IPS-20b (cell line): ENCODE results near the gene KRR1.
"Not testable (repeated sequence)": the region's sequence is repeated elsewhere in the genome, so short reads cannot be mapped to it uniquely, and the experiment has no call there.

Experiments used
- H3K27ac ChIP-seq: one replicate; pipeline ENCODE4 v1.5.1; 2013; ENCODE audit warnings: low read length
- H3K27me3 ChIP-seq: 2 replicates; pipeline ENCODE4 v1.6.1; 2013; ENCODE audit warnings: mild to moderate bottlenecking, low read length, inconsistent platforms; ENCODE audit not compliant: insufficient read depth
- H3K36me3 ChIP-seq: 2 replicates; pipeline ENCODE4 v1.6.1; 2013; ENCODE audit warnings: low read depth, mild to moderate bottlenecking, inconsistent platforms, low read length, moderate library complexity; ENCODE audit not compliant: insufficient read depth
- H3K4me1 ChIP-seq: 2 replicates; pipeline ENCODE4 v1.6.1; 2013; ENCODE audit warnings: mild to moderate bottlenecking, control low read depth, inconsistent platforms, low read length, moderate library complexity; ENCODE audit not compliant: insufficient read depth
- H3K4me3 ChIP-seq: 2 replicates; pipeline ENCODE4 v1.5.1; 2013; ENCODE audit warnings: mild to moderate bottlenecking, low read length, inconsistent platforms
- H3K9ac ChIP-seq: 2 replicates; pipeline ENCODE4 v1.6.1; 2013; ENCODE audit warnings: low read depth, mild to moderate bottlenecking, inconsistent platforms, low read length, moderate library complexity
- H3K9me3 ChIP-seq: 2 replicates; pipeline ENCODE4 v1.6.1; 2013; ENCODE audit warnings: mild to moderate bottlenecking, low read depth, low read length, inconsistent platforms; ENCODE audit not compliant: insufficient read depth

KRR1 gene

DNA sequence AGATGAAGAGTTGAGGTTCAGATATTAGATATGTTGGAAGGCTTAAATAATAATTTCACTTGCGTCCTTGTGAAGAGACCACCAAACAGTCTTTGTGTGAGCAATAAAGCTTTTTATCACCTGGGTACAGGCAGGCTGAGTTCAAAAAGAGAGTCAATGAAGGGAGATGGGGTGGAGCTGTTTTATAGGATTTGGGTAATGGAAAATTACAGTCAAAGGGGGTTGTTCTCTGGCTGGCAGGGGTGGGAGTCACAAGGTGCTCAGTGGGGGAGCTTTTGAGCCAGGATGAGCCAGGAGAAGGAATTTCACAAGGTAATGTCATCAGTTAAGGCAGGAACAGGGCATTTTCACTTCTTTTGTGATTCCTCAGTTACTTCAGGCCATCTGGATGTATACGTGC is 27.0 kb downstream of the KRR1 start:
- Histone ChIP-seq H3K9ac (peak overlapping the region; percentile 64; the same call in 1 of the 2 replicates), H3K4me3 (peak overlapping the region; percentile 13; the same call in 1 of the 2 replicates)
- H3K27me3 ChIP-seq, H3K4me1 ChIP-seq, H3K27ac ChIP-seq, H3K36me3 ChIP-seq, H3K9me3 ChIP-seq: not testable (repeated sequence)

DNA sequence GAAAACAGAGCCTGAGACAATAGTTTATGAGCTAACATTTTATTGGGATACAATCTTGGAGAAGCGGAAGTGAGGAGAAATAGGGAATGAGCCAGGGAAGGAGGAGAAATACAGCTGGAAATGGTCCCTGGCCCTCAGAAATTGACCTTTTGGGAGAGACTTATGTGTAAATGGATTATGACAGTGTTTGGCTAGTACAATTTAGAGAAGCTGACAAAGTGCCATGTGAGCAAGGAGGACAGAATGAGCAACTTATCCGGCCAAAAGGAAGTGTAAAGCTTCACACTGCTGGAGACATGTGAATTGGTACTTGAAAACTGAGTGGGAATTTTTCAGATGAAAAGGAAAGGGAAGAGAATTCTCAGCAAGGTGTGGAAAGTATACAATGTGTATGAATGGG is 28.0 kb downstream of the KRR1 start:
- no peak overlapping the region for H3K9ac ChIP-seq

GRCh38 chr12:75482646-75483045 is 28.8 kb downstream of the KRR1 start:
- Histone ChIP-seq H3K27ac (no peak overlapping the region), H3K36me3 (no peaks in the 10 kb centered on the region), H3K9ac (no peak overlapping the region), H3K4me1 (peaks cover 9% of the 10 kb centered on the region), H3K27me3 (no peaks in the 10 kb centered on the region), H3K4me3 (no peak overlapping the region), H3K9me3 (no peaks in the 10 kb centered on the region)

More for the DNA sequence above, 28.0 kb downstream of the KRR1 start:
- H3K4me1 ChIP-seq: peaks cover 9% of the 10 kb centered on the region
- no peaks in the 10 kb centered on the region for H3K27me3 ChIP-seq
- H3K36me3 ChIP-seq: no peaks in the 10 kb centered on the region
- no peaks in the 10 kb centered on the region for H3K9me3 ChIP-seq
- H3K4me3 ChIP-seq: no peak overlapping the region
- no peak overlapping the region for H3K27ac ChIP-seq

GRCh38 chr12:75481774-75482173 is 29.6 kb downstream of the KRR1 start:
- H3K27me3 ChIP-seq: no peaks in the 10 kb centered on the region
- H3K36me3 ChIP-seq: no peaks in the 10 kb centered on the region
- H3K4me3 ChIP-seq: no peak overlapping the region
- no peak overlapping the region for H3K9ac ChIP-seq
- no peak overlapping the region for H3K27ac ChIP-seq
- H3K4me1 ChIP-seq: peaks cover 9% of the 10 kb centered on the region
- no peaks in the 10 kb centered on the region for H3K9me3 ChIP-seq

DNA sequence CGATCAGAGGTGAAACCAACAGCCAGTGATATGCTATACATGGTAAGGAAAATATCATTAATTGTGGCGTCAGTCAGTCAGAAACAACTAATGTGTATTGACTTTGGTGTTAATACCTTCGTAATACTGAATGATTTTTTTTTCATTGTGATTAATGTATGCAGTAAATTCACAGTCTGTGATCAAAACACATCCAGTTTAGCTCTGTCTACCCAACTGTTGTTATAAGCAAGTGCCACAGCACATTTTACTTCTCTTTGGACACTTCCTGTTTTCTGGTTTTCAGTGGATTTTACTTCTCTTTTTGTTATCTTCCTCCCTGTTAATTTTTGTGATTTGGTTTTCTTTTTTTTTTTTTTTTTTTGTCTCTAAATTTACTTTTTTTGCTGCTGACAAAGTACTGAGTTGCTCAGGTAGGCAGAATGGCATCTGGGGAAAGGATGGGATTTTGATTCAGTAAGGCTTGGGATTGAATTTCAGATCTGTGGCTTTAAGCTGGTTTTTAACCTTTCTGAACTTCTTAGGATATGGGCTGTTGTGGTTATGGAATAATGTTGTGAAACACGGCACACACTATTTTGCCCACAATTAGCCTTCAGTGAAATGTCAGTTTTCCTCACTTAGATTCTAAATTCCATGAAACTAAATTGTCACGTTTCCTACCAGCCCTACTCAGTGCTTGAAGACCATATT is 30.2 kb downstream of the KRR1 start:
- Histone ChIP-seq H3K9ac (no peak overlapping the region), H3K9me3 (no peaks in the 10 kb centered on the region), H3K27ac (no peak overlapping the region), H3K4me1 (peaks cover 9% of the 10 kb centered on the region), H3K27me3 (no peaks in the 10 kb centered on the region), H3K36me3 (no peaks in the 10 kb centered on the region), H3K4me3 (0 out of 2 replicates have a peak overlapping the region, but pooled peaks have one; percentile 22)

- Histone ChIP-seq H3K27me3 (no peaks in the 10 kb centered on the region), H3K9me3 (no peaks in the 10 kb centered on the region), H3K4me1 (peaks cover 9% of the 10 kb centered on the region), H3K36me3 (no peaks in the 10 kb centered on the region), H3K9ac (no peak within 1 kb of the TSS), H3K4me3 (0 out of 2 replicates have a peak within 1 kb of the TSS, but pooled peaks have one; percentile 22), H3K27ac (no peak within 1 kb of the TSS)
Measured at GRCh38 chr12:75480469-75480949, 30.9 kb downstream of the KRR1 start, which contains the start of gene GLIPR1. GLIPR1 (plus strand) TSS chr12:75480755; CDS start chr12:75480881, 126 bp downstream.

- Histone ChIP-seq H3K4me3 (no peak overlapping the region), H3K27me3 (no peaks in the 10 kb centered on the region), H3K27ac (no peak overlapping the region), H3K9me3 (no peaks in the 10 kb centered on the region), H3K4me1 (peaks cover 7% of the 10 kb centered on the region), H3K36me3 (no peaks in the 10 kb centered on the region), H3K9ac (no peak overlapping the region)
Measured at GRCh38 chr12:75479963-75480461, 31.4 kb downstream of the KRR1 start.

- H3K27ac ChIP-seq: no peak overlapping the region
- H3K4me3 ChIP-seq: no peak overlapping the region
- no peaks in the 10 kb centered on the region for H3K36me3 ChIP-seq
- no peaks in the 10 kb centered on the region for H3K9me3 ChIP-seq
- H3K9ac ChIP-seq: no peak overlapping the region
- H3K4me1 ChIP-seq: peaks cover 3% of the 10 kb centered on the region; the same call in 1 of the 2 replicates
- H3K27me3 ChIP-seq: no peaks in the 10 kb centered on the region
Measured at GRCh38 chr12:75478116-75478794, 33.2 kb downstream of the KRR1 start.

DNA sequence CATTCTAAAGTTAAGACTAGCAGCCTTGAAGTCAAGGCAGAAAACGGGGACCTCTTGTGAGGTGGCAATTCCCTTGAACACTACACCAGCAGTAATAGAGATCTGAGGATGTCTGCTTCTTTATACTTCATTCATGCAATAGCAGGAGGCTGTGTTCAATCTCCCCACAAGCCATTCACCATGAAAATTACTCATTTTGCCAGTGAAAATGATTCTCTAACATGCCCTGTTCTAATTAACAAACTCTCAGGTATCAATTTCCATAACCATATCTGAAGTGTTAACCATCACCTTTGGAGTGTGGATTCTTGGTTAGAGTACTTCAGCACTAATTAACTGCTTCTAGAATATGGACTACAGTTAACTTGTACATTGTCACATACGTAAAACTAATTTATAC is 34.3 kb downstream of the KRR1 start:
- H3K27me3 ChIP-seq: no peaks in the 10 kb centered on the region
- H3K36me3 ChIP-seq: no peaks in the 10 kb centered on the region
- H3K9ac ChIP-seq: no peak overlapping the region
- H3K4me1 ChIP-seq: peaks cover 3% of the 10 kb centered on the region; the same call in 1 of the 2 replicates
- no peak overlapping the region for H3K27ac ChIP-seq
- H3K9me3 ChIP-seq: no peaks in the 10 kb centered on the region
- H3K4me3 ChIP-seq: no peak overlapping the region

DNA sequence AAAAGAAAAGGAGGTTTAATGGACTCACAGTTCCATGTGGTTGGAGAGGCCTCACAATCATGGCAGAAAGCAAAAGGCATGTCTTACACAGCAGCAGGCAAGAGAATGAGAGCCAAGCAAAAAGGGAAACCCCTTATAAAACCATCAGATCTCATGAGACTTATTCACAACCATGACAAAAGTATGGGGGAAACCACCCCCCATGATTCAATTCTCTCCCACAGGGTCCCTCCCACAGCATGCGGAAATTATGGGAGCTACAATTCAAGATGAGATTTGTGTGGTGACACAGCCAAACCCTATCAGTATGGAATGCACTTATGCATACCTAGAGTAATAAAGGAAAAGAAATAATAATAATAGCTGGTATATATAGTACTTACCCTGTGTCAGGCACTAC is 35.3 kb downstream of the KRR1 start:
- Histone ChIP-seq H3K9ac (no peak overlapping the region), H3K27ac (no peak overlapping the region), H3K4me1 (peaks cover 5% of the 10 kb centered on the region; the same call in 1 of the 2 replicates), H3K4me3 (no peak overlapping the region), H3K36me3 (no peaks in the 10 kb centered on the region), H3K27me3 (no peaks in the 10 kb centered on the region), H3K9me3 (no peaks in the 10 kb centered on the region)

DNA sequence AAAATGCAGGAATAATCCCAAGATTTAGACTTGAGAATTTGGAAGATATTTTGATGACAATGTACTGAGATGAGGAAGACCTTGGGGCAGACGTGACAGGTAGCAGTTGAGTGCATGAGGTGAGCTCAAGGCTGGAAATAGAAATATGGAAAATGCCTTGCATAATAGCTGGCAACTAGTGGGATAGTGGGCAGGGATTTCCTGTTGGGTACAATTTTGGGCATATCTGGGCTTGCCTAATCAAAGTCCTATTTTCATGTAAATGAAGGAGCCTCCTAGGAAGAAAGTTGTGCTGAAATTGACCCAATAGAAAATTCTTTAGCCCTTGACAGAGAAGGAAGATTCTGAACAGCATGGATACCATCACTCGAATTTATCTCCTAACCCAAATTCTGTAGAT is 37.3 kb downstream of the KRR1 start:
- Histone ChIP-seq H3K27me3 (no peaks in the 10 kb centered on the region), H3K4me3 (no peak overlapping the region), H3K9me3 (no peaks in the 10 kb centered on the region), H3K36me3 (no peaks in the 10 kb centered on the region), H3K4me1 (peaks cover 5% of the 10 kb centered on the region; the same call in 1 of the 2 replicates), H3K27ac (no peak overlapping the region), H3K9ac (no peak overlapping the region)
